ENCODE results near the gene CTSC. TPM values are rescaled to one million over a fixed set of nuclear protein-coding genes. Genes with fewer than 3 reads are reported as not detected.

CTSC gene
- polyA plus RNA-seq, 1 donor from 2014 or later = 5.2 TPM

GRCh38 chr11:88327462-88328143, 9.9 kb downstream of the CTSC start:
- Histone ChIP-seq H3F3A (ENCODE audit: insufficient read depth, low read length, poor library complexity, severe bottlenecking) (no peaks in the 10 kb centered on the region), H3K27me3 (ENCODE audit: insufficient read depth, low read depth, low read length) (no peaks in the 10 kb centered on the region), H3K4me2 (ENCODE audit: low read length) (no peak overlapping the region), H3K9me3 (ENCODE audit: low read length) (no peaks in the 10 kb centered on the region), H3K36me3 (ENCODE audit: insufficient read depth, low read length) (no peaks in the 10 kb centered on the region), H3K79me2 (replicated peaks; ENCODE audit: insufficient read depth, low read length) (no peaks in the 10 kb centered on the region), H3K4me3 (ENCODE audit: low read length) (no peak overlapping the region), H3K9ac (ENCODE audit: low read length) (no peak overlapping the region), H3K9me2 (ENCODE audit: insufficient read depth, low read length) (no peaks in the 10 kb centered on the region), H3K27ac (ENCODE audit: low read length) (no peak overlapping the region), H2AFZ (ENCODE audit: low read depth, low read length) (no peak overlapping the region), H4K20me1 (ENCODE audit: insufficient read depth) (no peaks in the 10 kb centered on the region)
- TF ChIP-seq RAD21 (conservative IDR thresholded peaks at IDR 0.05) = no peak
- no peak for TF ChIP-seq MXI1 (conservative IDR thresholded peaks at IDR 0.05; ENCODE audit: poor library complexity, severe bottlenecking)
- TF ChIP-seq CTCF (IDR thresholded peaks at IDR 0.05; ENCODE audit: poor library complexity, severe bottlenecking) = no peak
- no peak for TF ChIP-seq POLR2AphosphoS5 (IDR thresholded peaks at IDR 0.05)
- TF ChIP-seq EZH2 (IDR thresholded peaks at IDR 0.05; ENCODE audit: borderline replicate concordance, insufficient read depth, low read length, poor library complexity, severe bottlenecking) = no peak
- no peak for TF ChIP-seq REST (IDR thresholded peaks at IDR 0.05; ENCODE audit: borderline replicate concordance)
- TF ChIP-seq TAF1 (IDR thresholded peaks at IDR 0.05; ENCODE audit: low read depth) = no peak
- no peak for TF ChIP-seq SMC3 (conservative IDR thresholded peaks at IDR 0.05; ENCODE audit: poor library complexity)
- TF ChIP-seq EP300 (conservative IDR thresholded peaks at IDR 0.05; ENCODE audit: poor library complexity, severe bottlenecking) = no peak

- Histone ChIP-seq H3K9me2 (ENCODE audit: insufficient read depth, low read length) (no peaks in the 10 kb centered on the region), H2AFZ (ENCODE audit: low read depth, low read length) (no peak overlapping the region), H3K4me3 (ENCODE audit: low read length) (no peak overlapping the region), H4K20me1 (ENCODE audit: insufficient read depth) (no peaks in the 10 kb centered on the region), H3K27ac (ENCODE audit: low read length) (no peak overlapping the region), H3K9me3 (ENCODE audit: low read length) (no peaks in the 10 kb centered on the region), H3K4me2 (ENCODE audit: low read length) (no peak overlapping the region), H3K9ac (ENCODE audit: low read length) (no peak overlapping the region), H3F3A (ENCODE audit: insufficient read depth, low read length, poor library complexity, severe bottlenecking) (no peaks in the 10 kb centered on the region), H3K36me3 (ENCODE audit: insufficient read depth, low read length) (no peaks in the 10 kb centered on the region), H3K27me3 (ENCODE audit: insufficient read depth, low read depth, low read length) (no peaks in the 10 kb centered on the region), H3K79me2 (replicated peaks; ENCODE audit: insufficient read depth, low read length) (no peaks in the 10 kb centered on the region)
- TF ChIP-seq EP300 (conservative IDR thresholded peaks at IDR 0.05; ENCODE audit: poor library complexity, severe bottlenecking) (no peak), TAF1 (IDR thresholded peaks at IDR 0.05; ENCODE audit: low read depth) (no peak), POLR2AphosphoS5 (IDR thresholded peaks at IDR 0.05) (no peak), MXI1 (conservative IDR thresholded peaks at IDR 0.05; ENCODE audit: poor library complexity, severe bottlenecking) (no peak), REST (IDR thresholded peaks at IDR 0.05; ENCODE audit: borderline replicate concordance) (no peak), EZH2 (IDR thresholded peaks at IDR 0.05; ENCODE audit: borderline replicate concordance, insufficient read depth, low read length, poor library complexity, severe bottlenecking) (no peak)
Measured at GRCh38 chr11:88327061-88327460, 10.5 kb downstream of the CTSC start.
